ENCODE data around the gene VGLL2. TPM values are rescaled to one million over a fixed set of nuclear protein-coding genes. Genes with fewer than 3 reads are reported as not detected.

The VGLL2 gene
- polyA plus RNA-seq, 1 of the 3 experiments (the other 2 are of a cell fraction): 0.02 TPM

DNA sequence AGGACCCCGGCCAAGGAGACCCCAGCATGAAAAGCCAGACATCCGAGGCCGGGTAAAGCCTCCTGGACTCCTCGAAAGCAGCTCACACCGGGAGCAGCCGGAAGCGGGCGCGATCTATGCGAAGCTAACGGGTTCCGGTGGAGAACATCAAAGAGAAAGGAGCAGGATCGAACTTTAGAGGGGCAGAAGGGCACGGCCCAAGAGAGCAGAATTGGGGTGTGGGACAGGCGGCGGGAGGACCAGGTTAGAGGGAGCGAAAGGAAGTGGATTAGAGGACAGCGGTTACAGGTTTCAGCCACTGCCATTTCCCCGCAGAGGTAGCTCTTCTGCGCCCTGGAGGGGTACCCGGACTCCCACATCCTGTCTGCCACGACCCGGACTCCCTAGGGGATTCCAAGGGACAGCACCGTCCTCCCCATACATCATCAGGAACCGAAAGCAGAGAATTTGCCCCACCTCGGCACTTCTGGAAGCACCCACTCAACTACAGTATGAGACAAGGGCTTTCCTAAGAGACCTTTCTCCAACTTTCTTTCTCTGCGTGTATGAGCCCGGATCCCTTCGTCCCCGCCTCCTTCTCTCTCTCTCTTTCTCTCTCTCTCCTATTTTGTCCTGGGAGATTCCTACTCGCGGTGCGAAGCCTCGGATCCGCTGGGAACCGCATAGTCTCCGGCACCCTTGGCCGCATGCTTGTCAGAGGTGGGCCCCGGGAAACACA is 507 bp upstream of the VGLL2 start:
- H3K27ac ChIP-seq (ENCODE audit: low read depth in 2 of 2, low read length in 1 of 2): no peak overlapping the region
- H2AFZ ChIP-seq (ENCODE audit: low read depth): 0 out of 2 replicates have a peak overlapping the region, but pooled peaks have one; percentile 38
- ChIA-PET POLR2A (no interaction called here), CTCF (interaction anchor here (1.2 kb wide), 1 partner anchor 15 kb away, joined by 3 read pairs; no protein-coding TSS in a partner anchor)
- H3F3A ChIP-seq (replicated peaks; ENCODE audit: insufficient read depth): no peaks in the 10 kb centered on the region
- peak; percentile 26 for DNase-seq
- H3K4me3 ChIP-seq (ENCODE audit: low read depth in 2 of 2, low read length in 1 of 2): no peak overlapping the region; a peak in 1 of 4 replicates
- no peak overlapping the region for H3K9ac ChIP-seq
- peaks cover 3 to 8% of the 10 kb centered on the region in 2 experiments; a peak in 1 of 4 replicates for H3K4me1 ChIP-seq (ENCODE audit: control insufficient read depth in 1 of 2, insufficient read depth in 2 of 2, low read depth in 1 of 2, low read length in 1 of 2)
- no peaks in the 10 kb centered on the region for H3K79me2 ChIP-seq (ENCODE audit: insufficient read depth)
- peak; percentile 43; the same call in 1 of the 2 replicates for TF ChIP-seq POLR2AphosphoS5 (IDR thresholded peaks at IDR 0.05; ENCODE audit: low read depth, low read length)
- TF ChIP-seq SIN3A (IDR thresholded peaks at IDR 0.05; ENCODE audit: borderline replicate concordance, low read depth, low read length): no peak
- no peak for TF ChIP-seq TEAD4 (IDR thresholded peaks at IDR 0.05; ENCODE audit: borderline replicate concordance, insufficient read depth)
- TF ChIP-seq, protein P1, sequence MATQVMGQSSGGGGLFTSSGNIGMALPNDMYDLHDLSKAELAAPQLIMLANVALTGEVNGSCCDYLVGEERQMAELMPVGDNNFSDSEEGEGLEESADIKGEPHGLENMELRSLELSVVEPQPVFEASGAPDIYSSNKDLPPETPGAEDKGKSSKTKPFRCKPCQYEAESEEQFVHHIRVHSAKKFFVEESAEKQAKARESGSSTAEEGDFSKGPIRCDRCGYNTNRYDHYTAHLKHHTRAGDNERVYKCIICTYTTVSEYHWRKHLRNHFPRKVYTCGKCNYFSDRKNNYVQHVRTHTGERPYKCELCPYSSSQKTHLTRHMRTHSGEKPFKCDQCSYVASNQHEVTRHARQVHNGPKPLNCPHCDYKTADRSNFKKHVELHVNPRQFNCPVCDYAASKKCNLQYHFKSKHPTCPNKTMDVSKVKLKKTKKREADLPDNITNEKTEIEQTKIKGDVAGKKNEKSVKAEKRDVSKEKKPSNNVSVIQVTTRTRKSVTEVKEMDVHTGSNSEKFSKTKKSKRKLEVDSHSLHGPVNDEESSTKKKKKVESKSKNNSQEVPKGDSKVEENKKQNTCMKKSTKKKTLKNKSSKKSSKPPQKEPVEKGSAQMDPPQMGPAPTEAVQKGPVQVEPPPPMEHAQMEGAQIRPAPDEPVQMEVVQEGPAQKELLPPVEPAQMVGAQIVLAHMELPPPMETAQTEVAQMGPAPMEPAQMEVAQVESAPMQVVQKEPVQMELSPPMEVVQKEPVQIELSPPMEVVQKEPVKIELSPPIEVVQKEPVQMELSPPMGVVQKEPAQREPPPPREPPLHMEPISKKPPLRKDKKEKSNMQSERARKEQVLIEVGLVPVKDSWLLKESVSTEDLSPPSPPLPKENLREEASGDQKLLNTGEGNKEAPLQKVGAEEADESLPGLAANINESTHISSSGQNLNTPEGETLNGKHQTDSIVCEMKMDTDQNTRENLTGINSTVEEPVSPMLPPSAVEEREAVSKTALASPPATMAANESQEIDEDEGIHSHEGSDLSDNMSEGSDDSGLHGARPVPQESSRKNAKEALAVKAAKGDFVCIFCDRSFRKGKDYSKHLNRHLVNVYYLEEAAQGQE (IDR thresholded peaks at IDR 0.05; ENCODE audit: low read depth, low read length): no peak
- TF ChIP-seq PBX3 (IDR thresholded peaks at IDR 0.05): no peak
- TF ChIP-seq EP300 (IDR thresholded peaks at IDR 0.05; ENCODE audit: borderline replicate concordance in 1 of 2, low read depth in 1 of 2, low read length in 1 of 2): no peak
- peak overlapping the region; percentile 83 for H3K4me2 ChIP-seq
- WGBS (ENCODE audit: low lambda C conversion rate): 17% methylated on average over 33 of the region's 39 CpGs
- no peaks in the 10 kb centered on the region for H4K20me1 ChIP-seq (ENCODE audit: insufficient read depth)
- H3K36me3 ChIP-seq (replicated peaks in 1 of 2; ENCODE audit: control insufficient read depth in 1 of 2, insufficient read depth in 2 of 2, low read length in 1 of 2): no peaks in the 10 kb centered on the region
- H3K9me3 ChIP-seq: no peaks in the 10 kb centered on the region
- H3K27me3 ChIP-seq (ENCODE audit: insufficient read depth): peaks cover 79% of the 10 kb centered on the region
- H3K9me2 ChIP-seq: no peaks in the 10 kb centered on the region

GRCh38 chr6:117266257-117267053 is 1.1 kb downstream of the VGLL2 start:
- no peak overlapping the region for H3K27ac ChIP-seq (ENCODE audit: low read depth in 2 of 2, low read length in 1 of 2)
- no peaks in the 10 kb centered on the region for H4K20me1 ChIP-seq (ENCODE audit: insufficient read depth)
- no peak overlapping the region for H3K4me3 ChIP-seq (ENCODE audit: low read depth in 2 of 2, low read length in 1 of 2)
- no peaks in the 10 kb centered on the region for H3K36me3 ChIP-seq (replicated peaks in 1 of 2; ENCODE audit: control insufficient read depth in 1 of 2, insufficient read depth in 2 of 2, low read length in 1 of 2)
- no peaks in the 10 kb centered on the region for H3K9me3 ChIP-seq
- no peaks in the 10 kb centered on the region for H3F3A ChIP-seq (replicated peaks; ENCODE audit: insufficient read depth)
- DNase-seq: no peak
- peaks cover 3 to 8% of the 10 kb centered on the region in 2 experiments; a peak in 1 of 4 replicates for H3K4me1 ChIP-seq (ENCODE audit: control insufficient read depth in 1 of 2, insufficient read depth in 2 of 2, low read depth in 1 of 2, low read length in 1 of 2)
- H3K9me2 ChIP-seq: no peaks in the 10 kb centered on the region
- H3K9ac ChIP-seq: no peak overlapping the region
- WGBS (ENCODE audit: low lambda C conversion rate): 9% methylated on average over 16 of the region's 16 CpGs
- ChIA-PET POLR2A (no interaction called here), CTCF (no interaction called here)
- H2AFZ ChIP-seq (ENCODE audit: low read depth): no peak overlapping the region
- peak overlapping the region; percentile 83 for H3K4me2 ChIP-seq
- no peaks in the 10 kb centered on the region for H3K79me2 ChIP-seq (ENCODE audit: insufficient read depth)
- H3K27me3 ChIP-seq (ENCODE audit: insufficient read depth): peaks cover 90% of the 10 kb centered on the region
- TF ChIP-seq RFX5 (IDR thresholded peaks at IDR 0.05; ENCODE audit: low read length) (no peak), MEF2A (IDR thresholded peaks at IDR 0.05; ENCODE audit: borderline replicate concordance, low read depth) (no peak), FOXJ3 (CRISPR knock-in tag; IDR thresholded peaks at IDR 0.05) (no peak), EP300 (IDR thresholded peaks at IDR 0.05; ENCODE audit: borderline replicate concordance in 1 of 2, low read depth in 1 of 2, low read length in 1 of 2) (no peak), NFIC (IDR thresholded peaks at IDR 0.05; ENCODE audit: borderline replicate concordance) (no peak), SIN3A (IDR thresholded peaks at IDR 0.05; ENCODE audit: borderline replicate concordance, low read depth, low read length) (no peak), USF2 (IDR thresholded peaks at IDR 0.05; ENCODE audit: borderline replicate concordance, low read depth, low read length) (no peak), JUND (IDR thresholded peaks at IDR 0.05) (no peak), POLR2AphosphoS5 (IDR thresholded peaks at IDR 0.05; ENCODE audit: low read depth, low read length) (no peak), RXRA (IDR thresholded peaks at IDR 0.05; ENCODE audit: borderline replicate concordance, low read depth) (no peak), FOXM1 (IDR thresholded peaks at IDR 0.05; ENCODE audit: low read depth) (no peak)
- TF ChIP-seq, protein P2, sequence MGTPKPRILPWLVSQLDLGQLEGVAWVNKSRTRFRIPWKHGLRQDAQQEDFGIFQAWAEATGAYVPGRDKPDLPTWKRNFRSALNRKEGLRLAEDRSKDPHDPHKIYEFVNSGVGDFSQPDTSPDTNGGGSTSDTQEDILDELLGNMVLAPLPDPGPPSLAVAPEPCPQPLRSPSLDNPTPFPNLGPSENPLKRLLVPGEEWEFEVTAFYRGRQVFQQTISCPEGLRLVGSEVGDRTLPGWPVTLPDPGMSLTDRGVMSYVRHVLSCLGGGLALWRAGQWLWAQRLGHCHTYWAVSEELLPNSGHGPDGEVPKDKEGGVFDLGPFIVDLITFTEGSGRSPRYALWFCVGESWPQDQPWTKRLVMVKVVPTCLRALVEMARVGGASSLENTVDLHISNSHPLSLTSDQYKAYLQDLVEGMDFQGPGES (IDR thresholded peaks at IDR 0.05; ENCODE audit: low read depth, low read length): no peak
- TF ChIP-seq, protein P3, sequence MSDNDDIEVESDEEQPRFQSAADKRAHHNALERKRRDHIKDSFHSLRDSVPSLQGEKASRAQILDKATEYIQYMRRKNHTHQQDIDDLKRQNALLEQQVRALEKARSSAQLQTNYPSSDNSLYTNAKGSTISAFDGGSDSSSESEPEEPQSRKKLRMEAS (IDR thresholded peaks at IDR 0.05; ENCODE audit: low read depth): no peak
